SK-N-SH treated with all-trans-retinoic acid at 6 μM for 48 hours (cell line): Measurements from ENCODE around the gene MORC1.

ENCODE experiments used
- ATAC-seq: fragments of 200-7000 bp; cut with Tn5 transposase; 3 replicates; pipeline ENCODE4 v1.9.1; 2020; ENCODE audit warnings: mild to moderate bottlenecking, moderate library complexity
- ARNTL ChIP-seq: fragments of 450-650 bp; formaldehyde crosslinking; IDR thresholded peaks from 2 replicates; pipeline ENCODE4 v1.5.0; 2020; ENCODE audit warnings: low read depth, mild to moderate bottlenecking, moderate library complexity, borderline replicate concordance
- BACH2 ChIP-seq: fragments of 250-450 bp; sonication (Bioruptor Pico); IDR thresholded peaks from 2 replicates; pipeline ENCODE4 v1.9.0; 2021; ENCODE audit warnings: mild to moderate bottlenecking, borderline replicate concordance
- CREB5 ChIP-seq: fragments of 250-450 bp; sonication (Bioruptor Pico); IDR thresholded peaks from 2 replicates; pipeline ENCODE4 v1.5.1; 2020; ENCODE audit warnings: low read depth, mild to moderate bottlenecking, moderate library complexity
- CSDC2 ChIP-seq: fragments of 250-450 bp; sonication (Bioruptor Pico); IDR thresholded peaks from 2 replicates; pipeline ENCODE4 v1.5.0; 2020; ENCODE audit warnings: mild to moderate bottlenecking, moderate library complexity
- CSRNP3 ChIP-seq: fragments of 250-450 bp; sonication (Bioruptor Pico); IDR thresholded peaks from 2 replicates; pipeline ENCODE4 v1.5.1; 2021; ENCODE audit warnings: mild to moderate bottlenecking, moderate library complexity
- ESRRG ChIP-seq: fragments of 250-450 bp; sonication (Bioruptor Pico); IDR thresholded peaks from 2 replicates; pipeline ENCODE4 v1.6.1; 2021; ENCODE audit warnings: mild to moderate bottlenecking
- ISL1 ChIP-seq: fragments of 250-450 bp; sonication (Bioruptor Pico); IDR thresholded peaks from 2 replicates; pipeline ENCODE4 v2.1.2; 2022; ENCODE audit warnings: mild to moderate bottlenecking, moderate library complexity
- OSR1 ChIP-seq: fragments of 250-450 bp; sonication (Bioruptor Pico); IDR thresholded peaks from 2 replicates; pipeline ENCODE4 v1.8.0; 2022; ENCODE audit warnings: moderate library complexity, mild to moderate bottlenecking, inconsistent platforms
- POU6F1 ChIP-seq: fragments of 250-450 bp; sonication (Bioruptor Pico); IDR thresholded peaks from 2 replicates; pipeline ENCODE4 v1.8.0; 2021; ENCODE audit warnings: low read depth, mild to moderate bottlenecking, moderate library complexity, borderline replicate concordance
- PPARA ChIP-seq: fragments of 250-450 bp; sonication (Bioruptor Pico); IDR thresholded peaks from 2 replicates; pipeline ENCODE4 v1.5.0; 2020; ENCODE audit warnings: mild to moderate bottlenecking, borderline replicate concordance
- RARB ChIP-seq: fragments of 250-450 bp; sonication (Bioruptor Pico); IDR thresholded peaks from 2 replicates; pipeline ENCODE4 v1.8.0; 2021; ENCODE audit warnings: mild to moderate bottlenecking, moderate library complexity
- SNAI2 ChIP-seq: fragments of 250-450 bp; sonication (Bioruptor Pico); IDR thresholded peaks from 2 replicates; pipeline ENCODE4 v1.5.0; 2020; ENCODE audit warnings: mild to moderate bottlenecking, moderate library complexity
- TCF4 ChIP-seq: fragments of 250-450 bp; sonication (Bioruptor Pico); IDR thresholded peaks from 2 replicates; pipeline ENCODE4 v1.8.0; 2021; ENCODE audit warnings: mild to moderate bottlenecking, moderate library complexity, borderline replicate concordance
- TOX ChIP-seq: fragments of 250-450 bp; sonication (Bioruptor Pico); IDR thresholded peaks from 2 replicates; pipeline ENCODE4 v1.8.0; 2021; ENCODE audit warnings: mild to moderate bottlenecking, moderate library complexity, borderline replicate concordance
- TSHZ2 ChIP-seq: fragments of 250-450 bp; sonication (Bioruptor Pico); IDR thresholded peaks from 2 replicates; pipeline ENCODE4 v1.5.0; 2020; ENCODE audit warnings: mild to moderate bottlenecking, moderate library complexity
- ZC3H10 ChIP-seq: fragments of 250-450 bp; sonication (Bioruptor Pico); IDR thresholded peaks from 2 replicates; pipeline ENCODE4 v1.5.1; 2021; ENCODE audit warnings: mild to moderate bottlenecking, moderate library complexity
- ZFP3 ChIP-seq: fragments of 250-450 bp; sonication (Bioruptor Pico); IDR thresholded peaks from 2 replicates; pipeline ENCODE4 v1.5.0; 2020; ENCODE audit warnings: mild to moderate bottlenecking, moderate library complexity
- ZFP30 ChIP-seq: fragments of 450-650 bp; formaldehyde crosslinking; IDR thresholded peaks from 2 replicates; pipeline ENCODE4 v1.5.0; 2022; ENCODE audit warnings: mild to moderate bottlenecking, moderate library complexity
- ZNF565 ChIP-seq: fragments of 450-650 bp; formaldehyde crosslinking; conservative IDR thresholded peaks from 2 replicates; pipeline ENCODE4 v1.5.0; 2020; ENCODE audit warnings: low read depth, mild to moderate bottlenecking, moderate library complexity
- ZNF70 ChIP-seq: fragments of 450-650 bp; formaldehyde crosslinking; IDR thresholded peaks from 2 replicates; pipeline ENCODE4 v1.5.0; 2020; ENCODE audit warnings: mild to moderate bottlenecking, moderate library complexity

Gene MORC1

GRCh38 chr3:108936924-108937689 lies 180.8 kb downstream of the MORC1 start:
- TF ChIP-seq ZNF70 (CRISPR knock-in tag) = no peak
- no peak for TF ChIP-seq SNAI2 (CRISPR knock-in tag)
- TF ChIP-seq ISL1 (CRISPR knock-in tag) = peak; percentile 66
- TF ChIP-seq ZFP30 (CRISPR knock-in tag) = no peak
- TF ChIP-seq POU6F1 (CRISPR knock-in tag) = no peak
- TF ChIP-seq ZC3H10 = no peak
- TF ChIP-seq TSHZ2 = no peak
- peak; percentile 72; the same call in 1 of the 2 replicates for TF ChIP-seq TCF4
- no peak for TF ChIP-seq RARB (CRISPR knock-in tag)
- TF ChIP-seq CSRNP3 (CRISPR knock-in tag) = no peak
- TF ChIP-seq ZNF565 (CRISPR knock-in tag) = no peak
- TF ChIP-seq ESRRG (CRISPR knock-in tag) = no peak
- TF ChIP-seq BACH2 = no peak
- TF ChIP-seq, all 23 proteins: peak for 2
- peak; percentile 21; the same call in 1 of the 3 replicates for ATAC-seq

GRCh38 chr3:108931035-108931434 lies 186.9 kb downstream of the MORC1 start:
- TF ChIP-seq ZFP3 (CRISPR knock-in tag) = no peak
- no peak for TF ChIP-seq POU6F1 (CRISPR knock-in tag)
- no peak for TF ChIP-seq TSHZ2
- TF ChIP-seq CSDC2 (CRISPR knock-in tag) = no peak
- no peak for TF ChIP-seq SNAI2 (CRISPR knock-in tag)
- TF ChIP-seq ARNTL (CRISPR knock-in tag) = no peak
- TF ChIP-seq OSR1 (CRISPR knock-in tag) = no peak
- TF ChIP-seq CREB5 (CRISPR knock-in tag) = no peak
- no peak for TF ChIP-seq CSRNP3 (CRISPR knock-in tag)
- TF ChIP-seq PPARA (CRISPR knock-in tag) = no peak
- TF ChIP-seq TOX = no peak
- TF ChIP-seq ZNF565 (CRISPR knock-in tag) = no peak
- TF ChIP-seq BACH2 = no peak
- TF ChIP-seq TCF4 = no peak
- TF ChIP-seq ISL1 (CRISPR knock-in tag) = no peak
- no peak for TF ChIP-seq RARB (CRISPR knock-in tag)
- TF ChIP-seq ZFP30 (CRISPR knock-in tag) = no peak
- no peak for TF ChIP-seq ZC3H10
- no peak for TF ChIP-seq ZNF70 (CRISPR knock-in tag)
- ATAC-seq = no peak
